ENCODE results near the gene ZNF236.

- TF ChIP-seq POLR2A (IDR thresholded peaks at IDR 0.05) (no peak), CTCF (IDR thresholded peaks at IDR 0.05) (no peak)
These were observed 163.5 kb downstream of the ZNF236 start for GRCh38 chr18:76985951-76986236.
